HEK293T (cell line): ENCODE measurements around the gene TEKT3.

ENCODE experiments used
- BHLHE40 ChIP-seq: fragments of 450-650 bp; IDR thresholded peaks from 2 replicates; pipeline ENCODE4 v1.6.1; 2016; ENCODE audit warnings: mild to moderate bottlenecking, moderate library complexity, borderline replicate concordance
- CTBP1 ChIP-seq: fragments of 450-650 bp; IDR thresholded peaks from 2 replicates; pipeline ENCODE4 v1.6.1; 2016; ENCODE audit warnings: borderline replicate concordance
- FOXM1 ChIP-seq: fragments of 450-650 bp; IDR thresholded peaks from 2 replicates; pipeline ENCODE4 v1.6.1; 2017; ENCODE audit warnings: mild to moderate bottlenecking, borderline replicate concordance
- SP1 ChIP-seq: fragments of 450-650 bp; IDR thresholded peaks from 2 replicates; pipeline ENCODE4 v1.6.1; 2017
- SUZ12 ChIP-seq: fragments of 450-650 bp; IDR thresholded peaks from 2 replicates; pipeline ENCODE4 v1.6.1; 2016; ENCODE audit warnings: mild to moderate bottlenecking
- TF ChIP-seq, protein P1 (sequence below): fragments of 450-650 bp; IDR thresholded peaks from 2 replicates; pipeline ENCODE4 v1.6.1; 2016

DNA sequence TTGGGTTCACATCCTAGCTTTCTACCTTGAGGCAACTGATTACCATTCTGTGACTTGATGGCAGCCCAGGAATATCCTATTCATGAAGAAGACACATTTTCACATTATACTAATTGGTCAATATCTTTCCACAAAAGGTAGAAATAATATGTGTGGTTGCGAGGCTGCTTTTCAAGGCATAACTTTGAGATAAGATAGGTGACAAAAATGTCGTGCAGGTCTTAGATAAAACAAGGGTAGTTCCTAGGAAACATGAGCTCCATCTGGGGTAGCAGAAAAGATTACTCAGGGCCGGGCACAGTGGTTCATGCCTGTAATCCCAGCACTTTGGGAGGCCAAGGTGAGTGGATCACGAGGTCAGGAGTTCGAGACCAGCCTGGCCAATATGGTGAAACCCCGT is 22.3 kb upstream of the TEKT3 start:
- no peak for TF ChIP-seq SP1
- no peak for TF ChIP-seq CTBP1
- no peak for TF ChIP-seq BHLHE40
- TF ChIP-seq, protein P1, sequence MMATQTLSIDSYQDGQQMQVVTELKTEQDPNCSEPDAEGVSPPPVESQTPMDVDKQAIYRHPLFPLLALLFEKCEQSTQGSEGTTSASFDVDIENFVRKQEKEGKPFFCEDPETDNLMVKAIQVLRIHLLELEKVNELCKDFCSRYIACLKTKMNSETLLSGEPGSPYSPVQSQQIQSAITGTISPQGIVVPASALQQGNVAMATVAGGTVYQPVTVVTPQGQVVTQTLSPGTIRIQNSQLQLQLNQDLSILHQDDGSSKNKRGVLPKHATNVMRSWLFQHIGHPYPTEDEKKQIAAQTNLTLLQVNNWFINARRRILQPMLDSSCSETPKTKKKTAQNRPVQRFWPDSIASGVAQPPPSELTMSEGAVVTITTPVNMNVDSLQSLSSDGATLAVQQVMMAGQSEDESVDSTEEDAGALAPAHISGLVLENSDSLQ = no peak
- TF ChIP-seq SUZ12 = no peak
- no peak for TF ChIP-seq FOXM1
